ENCODE data around the gene DHH.

DNA sequence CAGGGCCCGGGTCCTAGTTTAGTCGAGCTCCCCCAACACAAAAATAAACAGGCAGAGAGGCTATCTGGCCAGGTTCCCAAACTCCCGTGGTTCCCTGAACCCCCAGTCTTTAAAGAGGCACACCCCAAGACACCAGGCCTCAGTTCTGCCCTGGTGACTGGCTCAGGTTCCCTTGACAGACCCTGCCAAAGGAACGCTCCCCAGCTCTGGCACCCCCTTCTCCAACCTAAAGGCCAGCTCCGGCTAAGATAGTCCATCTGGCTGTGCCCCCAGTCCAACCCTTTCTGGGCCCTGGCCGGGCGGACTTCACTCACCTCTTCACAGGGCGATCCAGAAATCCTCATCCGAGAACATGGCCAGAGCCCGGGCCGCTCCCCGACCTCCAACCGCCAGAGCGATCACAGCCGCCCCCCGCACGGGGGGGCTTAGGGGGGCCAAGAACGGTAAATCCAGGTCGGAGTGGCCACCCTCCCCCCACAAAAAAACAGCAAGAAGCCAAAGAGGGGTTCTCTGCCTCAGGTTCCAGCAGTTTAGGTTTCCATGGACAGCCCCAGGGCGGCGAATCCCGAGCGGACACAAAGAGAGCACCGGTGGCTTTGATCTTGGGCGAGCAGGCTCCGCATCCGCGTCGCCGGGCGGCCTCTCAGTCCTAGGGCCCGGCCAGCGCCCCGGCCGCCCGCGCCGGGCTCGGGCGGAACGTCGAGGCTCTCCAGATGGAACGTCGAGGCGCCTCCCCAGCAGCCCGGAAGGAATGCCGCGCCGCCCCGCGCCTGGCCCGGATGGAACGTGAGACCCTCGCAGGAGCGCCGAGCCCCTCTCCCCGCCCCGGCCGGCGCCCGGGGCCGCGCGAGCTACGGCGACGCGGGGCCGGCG is 35.1 kb downstream of the DHH start:
- TF ChIP-seq, protein P1, sequence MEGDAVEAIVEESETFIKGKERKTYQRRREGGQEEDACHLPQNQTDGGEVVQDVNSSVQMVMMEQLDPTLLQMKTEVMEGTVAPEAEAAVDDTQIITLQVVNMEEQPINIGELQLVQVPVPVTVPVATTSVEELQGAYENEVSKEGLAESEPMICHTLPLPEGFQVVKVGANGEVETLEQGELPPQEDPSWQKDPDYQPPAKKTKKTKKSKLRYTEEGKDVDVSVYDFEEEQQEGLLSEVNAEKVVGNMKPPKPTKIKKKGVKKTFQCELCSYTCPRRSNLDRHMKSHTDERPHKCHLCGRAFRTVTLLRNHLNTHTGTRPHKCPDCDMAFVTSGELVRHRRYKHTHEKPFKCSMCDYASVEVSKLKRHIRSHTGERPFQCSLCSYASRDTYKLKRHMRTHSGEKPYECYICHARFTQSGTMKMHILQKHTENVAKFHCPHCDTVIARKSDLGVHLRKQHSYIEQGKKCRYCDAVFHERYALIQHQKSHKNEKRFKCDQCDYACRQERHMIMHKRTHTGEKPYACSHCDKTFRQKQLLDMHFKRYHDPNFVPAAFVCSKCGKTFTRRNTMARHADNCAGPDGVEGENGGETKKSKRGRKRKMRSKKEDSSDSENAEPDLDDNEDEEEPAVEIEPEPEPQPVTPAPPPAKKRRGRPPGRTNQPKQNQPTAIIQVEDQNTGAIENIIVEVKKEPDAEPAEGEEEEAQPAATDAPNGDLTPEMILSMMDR (conservative IDR thresholded peaks at IDR 0.05; ENCODE audit: low read length) = no peak
- no peak for TF ChIP-seq EZH2phosphoT487 (IDR thresholded peaks at IDR 0.05; ENCODE audit: borderline replicate concordance, low read depth, low read length)
